Colon (tissue), 2 donors: Measurements from ENCODE around the gene SGK1.
"Not testable (repeated sequence)": the region's sequence is repeated elsewhere in the genome, so short reads cannot be mapped to it uniquely, and the experiment has no call there.

Experiments
- FAIRE-seq: peaks from 2 replicates; lab custom pipeline; 2012; peaks lifted over from hg19 to GRCh38; lab: Jason Lieb, UNC
- donor health status: control.
- donor health status: control.

Gene SGK1

DNA sequence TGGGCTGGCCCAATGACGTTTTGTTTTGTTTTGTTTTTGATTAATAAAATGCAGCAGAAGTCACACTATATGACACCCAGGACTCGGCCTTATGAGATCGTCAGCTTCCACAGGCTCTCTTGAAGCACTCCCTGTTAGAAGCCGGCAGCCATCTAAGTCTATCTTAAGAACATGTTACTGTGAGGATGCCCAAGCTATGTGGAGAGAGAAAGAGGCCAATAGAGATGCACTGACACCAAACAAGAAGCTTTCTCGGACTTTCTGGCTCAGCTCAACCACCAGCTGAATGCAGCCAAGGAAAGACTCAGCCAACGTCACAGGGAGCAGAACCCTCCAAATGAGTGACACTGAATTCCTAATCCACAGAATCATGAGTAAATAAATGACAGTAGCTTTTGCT lies 14.0 kb downstream of the SGK1 start:
- FAIRE-seq, result no peak

DNA sequence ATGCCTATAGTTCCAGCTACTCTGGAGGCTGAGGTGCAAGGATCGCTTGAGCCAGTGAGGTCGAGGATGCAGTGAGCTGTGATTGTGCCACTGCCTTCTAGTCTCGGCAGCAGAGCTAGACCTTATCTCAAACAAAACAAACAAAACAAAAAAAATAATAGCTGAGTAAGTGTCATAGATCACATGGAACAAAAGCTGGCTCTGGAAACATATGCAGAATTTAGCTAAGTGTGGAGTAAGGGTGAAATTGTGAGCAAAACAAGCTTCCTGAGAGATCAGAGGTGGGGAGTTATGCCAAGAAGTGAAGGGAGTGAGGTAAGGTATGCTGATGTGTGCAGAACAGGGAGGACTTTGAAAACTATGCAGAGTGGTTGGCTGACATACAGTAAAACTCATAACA lies 18.7 kb downstream of the SGK1 start:
- FAIRE-seq, result no peak

DNA sequence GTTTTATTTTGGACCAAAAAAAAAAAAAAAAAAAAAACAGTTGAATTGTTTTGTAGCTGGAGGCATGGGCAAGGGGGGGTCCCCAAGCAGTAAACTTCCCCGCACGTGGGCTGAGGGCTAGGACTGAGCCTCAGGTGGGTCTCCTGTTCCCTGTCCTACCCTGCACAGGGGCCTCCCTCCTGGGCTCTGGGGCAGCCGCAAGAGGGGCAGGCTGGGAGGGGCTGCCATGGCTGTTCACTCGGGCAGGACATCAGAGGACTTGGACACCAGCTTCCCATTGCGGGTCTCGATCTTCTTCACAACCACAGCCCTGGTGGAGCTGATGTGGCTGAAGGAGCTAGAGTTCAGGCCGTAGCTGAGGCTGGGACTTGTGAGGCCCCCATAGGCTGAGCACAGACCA lies 21.1 kb downstream of the SGK1 start:
- FAIRE-seq, result no peak

DNA sequence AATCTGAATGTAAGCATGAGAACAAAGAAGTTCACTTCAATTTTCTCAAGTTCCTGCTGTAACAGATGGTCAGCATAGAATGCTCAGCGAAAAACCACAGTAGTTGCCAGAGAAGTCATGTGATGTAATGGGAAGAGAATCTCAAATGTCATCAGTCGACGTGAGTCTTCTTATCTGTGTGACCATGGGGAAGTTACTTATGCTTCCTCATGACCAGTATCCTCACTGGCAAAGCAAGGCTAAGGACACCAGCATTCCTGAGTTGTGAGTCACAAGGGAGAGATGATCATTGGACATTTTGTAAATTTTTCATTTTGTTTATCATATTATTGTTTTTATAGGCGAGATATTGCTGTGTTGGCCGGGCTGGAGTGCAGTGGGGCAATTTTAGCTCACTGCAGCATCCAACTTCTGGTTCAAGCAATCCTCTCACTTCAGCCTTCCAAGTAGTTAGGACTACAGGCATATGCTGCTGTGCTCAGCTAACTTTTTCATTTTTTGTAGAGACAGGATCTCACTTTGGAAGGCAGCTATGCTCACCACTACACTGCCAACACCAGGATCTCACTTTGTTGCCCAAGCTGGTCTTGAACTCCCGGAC lies 21.9 kb downstream of the SGK1 start:
- FAIRE-seq, result no peak

DNA sequence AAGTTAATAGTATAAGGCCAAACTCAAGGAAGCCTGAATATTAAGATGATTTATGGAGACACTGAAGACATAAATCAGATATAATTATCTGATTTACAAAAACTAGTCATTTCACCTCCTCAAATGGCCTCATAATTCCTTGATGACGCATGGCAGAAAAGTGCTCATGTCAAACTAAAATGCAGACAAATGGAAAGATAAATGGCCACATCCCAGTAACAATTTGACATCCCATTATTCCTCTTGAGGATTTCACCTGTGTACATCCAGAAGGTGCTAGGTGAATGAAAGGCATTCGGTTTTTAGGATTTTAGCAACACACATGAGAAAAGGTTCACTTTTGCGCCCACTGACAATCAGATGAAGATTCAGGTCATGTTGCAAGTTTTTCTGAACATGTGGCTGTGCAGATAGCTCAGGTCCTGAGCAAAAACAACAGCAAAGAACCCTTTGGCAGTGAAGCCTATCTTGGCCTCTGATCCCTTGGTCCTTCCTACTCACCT lies 24.2 kb downstream of the SGK1 start:
- FAIRE-seq, result no peak

DNA sequence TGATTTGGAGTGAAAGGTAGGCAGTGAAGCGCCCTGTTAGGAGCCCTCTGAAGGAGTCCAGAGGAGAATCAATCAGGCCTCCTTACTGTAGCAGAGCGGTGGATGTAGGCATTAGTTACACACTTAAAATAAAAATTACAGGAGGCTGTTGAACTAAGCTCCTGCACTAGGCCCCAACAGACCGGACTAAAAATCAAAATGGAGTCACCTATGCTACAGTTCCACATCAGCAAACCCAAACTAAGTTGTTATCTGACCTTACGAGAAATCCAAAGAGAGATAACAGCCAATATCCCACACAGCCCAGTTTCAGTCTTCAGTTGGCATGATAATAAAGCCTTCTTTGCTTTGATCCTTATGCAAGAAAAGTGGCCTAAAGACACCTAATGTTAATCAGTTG lies 26.8 kb downstream of the SGK1 start:
- FAIRE-seq, result no peak

DNA sequence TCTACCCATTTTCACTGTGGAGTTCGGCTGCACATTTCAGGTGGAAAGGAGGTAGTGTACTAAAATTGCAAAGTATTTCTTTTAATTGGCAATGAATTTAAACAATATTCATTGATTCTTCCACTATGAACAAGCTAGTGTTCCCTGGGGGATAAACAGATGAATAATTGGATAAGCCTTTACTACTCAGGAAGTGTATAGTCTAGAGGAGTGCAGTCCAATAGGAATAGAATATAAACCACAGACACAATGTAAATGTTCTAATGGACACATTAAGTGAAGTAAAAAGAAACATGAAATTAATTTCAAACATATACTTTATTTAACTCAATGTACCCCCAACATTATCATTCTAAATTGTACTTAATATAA lies 28.7 kb downstream of the SGK1 start:
- FAIRE-seq, result no peak

DNA sequence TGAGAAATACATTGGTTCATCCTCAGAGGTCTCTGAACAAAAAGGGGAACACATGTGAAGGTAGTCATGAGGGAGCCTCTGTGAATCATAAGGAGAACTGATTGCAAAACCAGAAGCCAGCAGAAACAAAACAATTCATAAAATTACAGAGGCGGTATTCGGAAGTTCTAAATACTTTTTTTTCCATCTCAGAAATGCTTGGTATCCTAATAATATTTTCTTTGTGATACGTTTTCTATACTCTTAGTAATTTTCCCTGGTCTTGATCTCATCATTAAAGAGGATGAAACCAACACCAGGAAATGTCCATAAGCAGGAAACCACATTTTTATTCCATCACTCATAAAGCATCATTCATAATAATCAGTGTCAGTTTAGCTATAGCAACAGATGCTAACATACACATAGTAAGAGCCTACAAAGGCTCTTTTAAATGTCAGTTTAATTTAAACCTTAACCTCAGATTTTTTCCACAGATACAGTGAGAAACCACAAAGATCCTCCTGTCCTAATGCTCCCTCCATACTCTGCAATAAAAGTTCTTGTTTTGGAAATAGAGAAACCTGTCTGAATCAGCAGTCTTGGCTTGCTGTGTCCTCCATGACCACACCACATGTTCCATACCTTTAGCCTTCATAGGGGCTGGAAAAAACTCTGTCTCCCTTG lies 29.2 kb downstream of the SGK1 start:
- FAIRE-seq, result no peak

DNA sequence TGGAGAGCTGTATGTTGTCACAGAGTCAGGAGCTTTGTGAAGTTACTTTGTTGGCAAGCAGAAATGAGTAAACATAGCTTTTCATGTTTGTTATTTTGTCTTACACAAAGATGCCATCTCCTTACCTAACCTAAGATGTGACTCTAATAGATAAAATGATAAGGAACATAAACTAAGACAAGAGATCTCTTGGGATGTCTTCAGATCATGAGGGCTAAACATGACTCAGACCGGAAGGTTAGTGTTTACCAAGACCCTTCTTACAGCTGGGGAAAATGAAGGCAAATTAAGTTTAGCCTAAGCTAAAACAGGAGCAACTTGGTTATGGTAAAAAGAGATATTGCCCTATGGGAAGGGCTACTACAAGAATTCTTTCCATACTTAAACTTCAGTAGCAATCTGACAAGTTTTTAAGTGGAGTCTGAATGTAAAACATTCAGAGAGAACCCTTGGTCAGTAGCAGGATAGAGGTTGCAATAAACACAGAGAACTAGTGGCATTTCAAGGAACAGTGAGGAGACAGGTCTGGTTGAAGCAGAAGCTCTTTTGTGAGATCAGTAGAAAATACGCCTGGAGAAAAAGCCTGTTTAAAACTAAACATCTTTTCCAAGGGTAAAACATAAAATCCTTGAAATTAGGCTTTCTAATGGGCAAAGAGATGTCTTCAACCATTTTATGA lies 29.9 kb downstream of the SGK1 start:
- FAIRE-seq, result no peak

DNA sequence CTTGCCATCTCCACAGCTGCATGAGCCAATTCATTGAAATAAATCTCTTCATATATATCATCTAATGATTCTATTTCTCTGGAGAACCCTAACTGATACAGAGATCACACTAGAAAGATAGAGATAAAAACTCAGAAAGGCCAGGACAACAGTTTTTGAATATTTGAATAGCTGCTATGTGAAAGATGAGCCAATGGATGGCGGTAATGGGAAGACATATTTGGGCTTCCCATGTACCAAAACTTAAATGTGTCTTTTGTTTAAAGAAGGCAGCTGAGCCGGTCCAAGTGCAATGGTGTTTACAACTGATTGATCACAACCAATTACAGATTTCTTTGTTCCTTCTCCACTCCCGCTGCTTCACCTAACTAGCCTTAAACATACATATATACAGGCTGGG lies 35.1 kb downstream of the SGK1 start:
- no peak for FAIRE-seq

DNA sequence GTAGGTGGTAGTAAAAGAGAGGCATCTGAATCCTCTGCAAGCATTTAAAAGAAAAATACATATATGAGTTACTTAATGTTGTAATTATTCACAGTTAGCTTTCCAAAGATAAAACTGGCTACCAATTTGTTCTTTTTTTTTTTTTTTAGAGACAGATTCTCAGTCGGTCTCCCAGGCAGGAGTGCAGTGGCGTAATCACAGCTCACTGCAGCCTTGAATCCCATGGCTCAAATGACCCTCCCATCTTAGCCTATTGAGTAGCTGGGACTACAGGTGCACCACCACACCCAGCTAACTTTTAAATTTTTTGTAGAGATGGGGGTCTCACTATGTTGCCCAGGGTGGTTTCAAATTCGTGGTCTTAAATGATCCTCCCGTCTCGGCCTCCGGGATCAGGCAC lies 36.5 kb downstream of the SGK1 start:
- FAIRE-seq, result no peak

DNA sequence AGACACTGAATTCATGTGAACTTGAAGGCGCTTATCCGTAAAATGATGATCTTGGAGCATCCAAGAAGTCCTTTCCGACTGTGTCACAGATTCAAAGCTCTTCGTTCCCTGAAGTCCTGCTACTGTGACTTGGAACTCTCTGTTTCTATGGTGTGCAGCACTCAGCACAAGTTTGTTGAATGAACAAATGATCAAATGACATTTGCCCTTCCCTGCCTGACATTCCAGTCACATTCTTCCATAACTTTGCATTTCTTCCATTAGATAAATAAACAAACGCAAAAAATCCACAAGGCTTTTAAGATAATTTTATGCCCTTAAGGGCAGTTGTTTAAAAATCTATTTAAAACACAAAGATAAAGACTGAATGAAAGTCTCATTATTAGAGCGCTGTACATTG lies 39.9 kb downstream of the SGK1 start:
- no peak for FAIRE-seq

DNA sequence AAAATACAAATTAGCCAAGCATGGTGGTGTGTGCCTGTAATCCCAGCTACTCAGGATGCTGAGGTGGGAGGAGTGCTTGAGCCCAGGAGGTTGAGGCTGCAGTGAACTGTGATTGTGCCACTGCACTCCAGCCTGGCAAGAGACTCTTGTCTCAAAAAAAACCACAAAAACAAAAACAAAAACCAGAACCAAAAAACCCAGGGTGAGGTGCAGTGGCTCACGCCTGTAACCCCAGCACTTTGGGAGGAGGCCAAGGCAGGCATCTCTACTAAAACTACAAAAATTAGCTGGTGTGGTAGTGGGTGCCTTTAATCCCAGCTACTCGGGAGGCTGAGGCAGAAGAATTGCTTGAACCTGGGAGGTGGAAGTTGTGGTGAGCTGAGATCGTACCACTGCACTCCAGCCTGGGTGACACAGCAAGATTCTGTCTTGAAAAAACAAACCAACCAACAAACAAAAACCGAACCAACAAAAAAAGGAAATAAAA lies 41.0 kb downstream of the SGK1 start:
- FAIRE-seq, result not testable (repeated sequence)

DNA sequence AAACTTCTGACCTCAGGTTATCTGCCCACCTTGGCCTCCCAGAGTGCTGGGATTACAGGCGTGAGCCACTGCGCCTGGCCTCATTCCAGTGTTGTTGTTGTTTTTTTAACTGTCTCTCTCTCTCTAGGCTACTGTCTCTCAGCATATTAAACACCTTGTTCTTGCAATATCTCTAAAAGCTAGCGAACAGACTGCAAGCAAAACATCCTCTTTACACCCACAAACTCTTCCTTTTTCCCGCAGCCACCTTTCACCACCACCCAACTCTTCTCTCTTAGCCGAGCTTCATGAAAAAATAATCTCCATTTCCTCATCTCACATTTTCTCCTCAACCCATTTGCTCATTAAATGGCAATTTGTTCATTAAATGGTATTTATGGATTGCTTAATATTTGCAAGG lies 45.5 kb downstream of the SGK1 start:
- FAIRE-seq, result no peak

DNA sequence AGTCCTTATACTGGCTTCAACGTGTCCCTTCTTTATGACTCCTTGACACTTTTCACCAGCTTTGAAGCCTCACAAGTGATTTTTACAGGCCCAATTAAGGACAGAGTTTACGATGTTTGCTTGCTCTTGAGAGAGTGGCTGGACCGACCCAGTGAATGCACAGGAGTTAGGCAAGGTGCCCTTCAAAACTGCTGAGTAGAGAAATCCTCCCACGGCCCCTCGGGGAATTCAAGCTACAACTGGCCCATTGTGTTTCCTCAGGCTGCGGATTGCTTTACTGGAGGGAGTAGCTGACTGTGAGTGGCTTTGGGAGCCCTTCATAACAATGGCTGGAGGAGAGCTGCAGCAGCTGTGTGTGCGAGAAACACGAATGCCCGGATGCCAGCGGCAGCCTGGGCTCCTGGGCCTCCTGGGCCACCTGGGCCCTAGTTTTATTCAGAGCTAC lies 50.0 kb downstream of the SGK1 start:
- FAIRE-seq, result no peak

DNA sequence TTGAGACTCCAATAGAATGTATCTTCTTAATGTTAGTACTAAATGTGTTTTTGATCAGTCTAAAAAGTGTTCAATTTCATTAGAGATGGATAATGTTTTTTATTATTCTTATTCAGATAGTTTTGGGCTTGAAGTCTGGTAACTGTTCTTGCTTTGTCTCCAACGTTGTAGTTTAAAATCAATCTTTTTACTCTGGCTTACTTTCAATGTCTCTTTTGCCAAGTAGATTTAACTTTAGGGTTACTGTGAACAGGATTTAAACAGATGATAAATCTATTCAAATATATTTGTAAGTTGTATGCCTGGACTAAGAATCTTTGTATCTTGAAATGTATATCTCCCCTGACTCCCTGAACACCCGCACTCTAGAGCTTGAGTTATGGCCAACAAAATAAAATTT lies 51.1 kb downstream of the SGK1 start:
- no peak for FAIRE-seq

DNA sequence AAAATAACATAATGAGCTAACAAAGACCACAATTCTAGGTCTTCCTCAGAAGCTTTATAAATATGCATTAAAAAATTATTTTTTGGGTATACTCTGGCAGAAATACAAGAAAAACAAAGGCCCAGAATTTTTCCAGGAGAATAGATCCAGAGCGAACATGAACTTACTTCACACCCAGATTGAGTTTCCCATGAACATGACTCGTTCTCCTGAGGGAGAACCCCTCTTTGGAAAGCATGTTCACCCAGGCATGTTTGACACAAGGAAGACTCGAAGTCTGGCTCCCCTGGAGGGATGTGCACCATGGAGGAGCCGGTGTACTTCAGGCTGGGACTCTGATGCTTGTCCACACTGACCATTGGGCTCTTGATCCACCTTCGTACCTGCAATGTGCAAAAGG lies 56.1 kb downstream of the SGK1 start:
- no peak for FAIRE-seq

DNA sequence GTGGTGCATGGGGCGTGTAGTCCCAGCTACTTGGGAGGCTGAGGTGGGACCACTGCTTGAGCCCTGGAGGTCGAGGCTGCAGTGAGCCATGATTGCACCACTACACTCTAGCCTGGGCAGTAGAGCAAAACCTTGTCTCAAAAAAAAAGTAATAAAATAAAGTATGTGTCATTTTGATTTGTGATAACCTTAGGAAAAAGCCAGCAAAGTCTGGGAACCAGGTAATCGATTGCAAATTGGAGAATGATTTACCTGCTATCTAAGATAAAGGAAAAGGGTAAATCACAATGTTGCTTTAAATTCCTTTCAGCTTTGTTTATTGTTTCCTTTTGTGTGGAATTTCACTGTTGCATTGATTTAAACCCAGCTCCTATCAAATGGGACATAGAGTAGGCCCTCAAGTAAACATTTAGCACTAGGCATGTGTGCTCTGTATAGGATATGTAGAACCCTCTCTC lies 59.0 kb downstream of the SGK1 start:
- no peak for FAIRE-seq

DNA sequence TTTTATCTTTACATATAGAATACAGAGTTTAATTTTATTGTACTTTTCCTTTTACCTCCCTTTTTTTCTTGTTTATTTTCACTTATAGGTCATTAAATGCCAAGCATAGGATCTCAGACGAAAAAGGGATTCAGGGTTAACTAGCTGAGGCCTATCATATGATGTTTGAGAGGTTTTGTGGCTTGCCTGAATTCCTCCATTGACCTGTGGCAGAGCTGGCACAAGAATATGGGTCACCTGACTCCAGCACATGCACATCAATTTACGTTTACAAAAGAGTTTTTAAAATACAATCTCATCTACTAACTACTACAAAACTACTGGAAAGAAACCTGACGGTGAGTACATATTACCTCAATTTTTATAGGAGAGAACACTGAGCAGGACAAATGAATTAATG lies 60.4 kb downstream of the SGK1 start:
- no peak for FAIRE-seq

DNA sequence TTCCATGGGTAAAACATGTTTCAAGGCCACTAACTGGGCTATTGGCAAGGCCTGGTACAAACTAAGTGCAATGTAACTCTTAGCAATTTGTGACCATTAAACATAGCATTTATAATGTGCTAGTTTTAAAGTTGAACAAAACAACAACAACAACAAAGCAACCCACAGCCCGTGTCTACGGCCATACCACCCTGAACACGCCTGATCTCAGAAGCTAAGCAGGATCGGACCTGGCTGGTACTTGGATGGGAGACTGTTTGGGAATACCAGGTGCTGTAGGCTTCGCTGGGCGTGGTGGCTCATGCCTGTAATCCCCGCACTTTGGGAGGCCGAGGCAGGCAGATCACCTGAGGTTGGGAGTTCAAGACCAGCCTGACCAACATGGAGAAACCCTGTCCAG lies 61.0 kb downstream of the SGK1 start:
- no peak for FAIRE-seq

DNA sequence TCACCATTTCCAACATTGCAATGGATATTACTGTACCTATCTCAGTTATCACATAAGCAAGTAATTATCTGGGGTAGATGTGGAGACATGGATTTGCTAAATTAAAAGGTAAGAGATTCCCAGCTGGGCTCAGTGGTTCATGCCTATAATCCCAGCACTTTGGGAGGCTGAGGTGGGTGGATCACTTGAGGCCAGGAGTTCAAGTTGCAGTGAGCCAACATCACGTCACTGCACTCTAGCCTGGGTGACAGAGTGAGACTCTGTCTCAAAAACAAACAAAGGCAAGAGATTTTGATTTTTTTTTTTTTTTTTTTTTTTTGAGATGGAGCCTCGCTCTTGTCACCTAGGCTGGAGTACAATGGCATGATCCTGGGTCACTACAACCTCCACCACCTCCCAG lies 62.6 kb downstream of the SGK1 start:
- FAIRE-seq, result not testable (repeated sequence)

DNA sequence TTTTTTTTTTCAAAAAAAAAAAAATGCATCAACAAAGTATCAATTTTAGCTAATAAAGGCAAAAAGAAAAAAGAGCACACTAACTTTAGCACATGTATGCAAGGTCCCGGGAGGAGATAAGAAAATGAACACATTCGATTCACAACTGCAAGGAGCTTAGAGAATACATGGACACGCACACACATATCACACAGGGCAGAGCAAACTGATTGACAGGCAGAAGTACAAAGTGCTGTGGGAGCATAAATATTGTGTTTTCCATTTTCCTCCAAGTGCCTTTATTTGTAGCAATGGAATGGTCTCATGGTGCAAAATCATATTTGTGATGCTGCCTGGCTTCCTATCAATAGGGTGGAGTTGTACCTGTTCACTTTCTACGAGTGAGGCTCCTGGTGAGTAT lies 63.8 kb downstream of the SGK1 start:
- FAIRE-seq, result no peak

DNA sequence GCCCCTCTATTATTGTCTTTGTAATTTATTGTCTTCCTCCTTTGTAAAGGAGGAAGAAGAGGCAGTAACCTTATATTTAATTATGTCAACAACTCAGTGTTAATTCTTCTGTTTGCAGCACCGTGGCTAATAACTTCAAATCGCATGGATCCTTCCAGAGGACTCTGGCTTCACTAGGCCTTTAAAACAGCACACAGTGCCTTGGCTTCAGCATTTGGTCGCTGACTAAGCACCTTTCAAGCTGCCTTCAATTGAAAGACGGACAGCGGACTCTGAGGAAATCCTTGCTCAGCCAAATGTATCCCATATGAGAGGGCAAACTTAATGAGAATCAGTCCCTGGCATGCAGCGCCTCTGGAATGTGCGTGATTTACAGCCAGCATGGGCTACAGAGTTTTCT lies 64.2 kb downstream of the SGK1 start:
- FAIRE-seq, result no peak
